GM18517 (cell line): Measurements from ENCODE around the gene PAAF1.
"Not testable (repeated sequence)": the region's sequence is repeated elsewhere in the genome, so short reads cannot be mapped to it uniquely, and the experiment has no call there.

Experiments used
- ATAC-seq: cut with Tn5 transposase; IDR thresholded peaks from one replicate; pipeline ENCODE4 v1.9.1; 2021; ENCODE audit warnings: mild to moderate bottlenecking, moderate library complexity; ENCODE audit not compliant: unreplicated experiment

Gene PAAF1

GRCh38 chr11:73880449-73880848 lies 3.6 kb downstream of the PAAF1 start:
- ATAC-seq = not testable (repeated sequence)

DNA sequence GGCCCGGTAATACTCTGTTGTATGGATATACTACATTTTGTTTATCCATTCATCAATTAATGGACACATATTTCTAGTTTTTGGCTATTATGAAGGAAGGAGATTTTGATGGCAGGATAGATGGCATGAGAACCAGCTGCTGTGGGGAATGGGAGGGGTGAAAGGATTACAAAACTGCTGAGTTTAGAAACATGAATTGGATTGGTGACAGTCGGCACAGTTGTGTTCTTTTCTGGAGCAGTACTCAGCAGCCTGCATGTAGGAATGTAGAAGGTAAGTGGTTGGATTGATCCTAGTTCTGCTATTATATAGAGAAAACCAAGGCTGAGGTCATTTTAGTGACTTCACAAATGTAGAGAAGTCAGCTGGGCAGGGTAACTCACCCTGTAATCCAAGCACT lies 7.1 kb downstream of the PAAF1 start:
- no peak for ATAC-seq

DNA sequence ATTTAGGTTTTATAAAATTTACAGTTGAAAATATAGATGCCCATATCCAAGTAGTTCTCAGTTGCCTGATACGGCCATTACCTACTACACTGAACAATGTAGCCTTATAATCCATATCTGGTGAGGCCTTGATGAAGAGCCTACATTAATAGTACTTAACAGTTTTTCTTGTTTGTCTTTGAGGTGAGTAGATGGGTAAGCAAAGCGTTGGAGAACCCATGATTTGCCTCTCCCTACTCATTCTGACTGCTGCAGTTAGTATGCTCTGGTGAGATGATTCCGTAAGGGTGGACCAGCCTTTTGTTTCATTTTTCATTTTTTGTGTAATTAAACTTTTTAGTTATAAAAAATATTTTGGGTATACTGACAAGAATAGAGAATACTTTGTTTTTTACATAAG lies 11.4 kb downstream of the PAAF1 start:
- ATAC-seq = no peak

GRCh38 chr11:73889019-73889418 lies 12.2 kb downstream of the PAAF1 start:
- ATAC-seq = no peak

GRCh38 chr11:73889536-73889935 lies 12.7 kb downstream of the PAAF1 start:
- no peak for ATAC-seq

GRCh38 chr11:73893041-73893440 lies 16.2 kb downstream of the PAAF1 start:
- ATAC-seq = no peak

- ATAC-seq = no peak
Measured at GRCh38 chr11:73894725-73895335, 18.0 kb downstream of the PAAF1 start.

DNA sequence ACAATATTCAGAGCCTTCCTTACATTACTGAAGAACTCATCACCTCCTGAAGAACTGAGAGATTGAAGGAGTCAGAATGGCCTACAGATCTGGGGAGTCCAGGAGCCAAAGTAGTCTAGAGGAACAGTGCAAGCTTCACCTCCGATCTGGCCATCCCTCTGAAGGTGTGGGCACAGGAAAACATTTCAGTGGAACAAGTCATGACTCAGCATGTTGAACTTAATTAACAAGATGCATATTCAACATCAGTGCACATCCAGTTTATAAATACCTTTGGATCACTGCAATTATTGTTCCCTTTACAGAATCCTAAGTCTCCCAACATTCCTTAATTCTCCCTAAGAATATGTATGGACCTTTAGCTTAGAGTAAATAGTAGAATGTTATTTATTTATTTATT lies 25.5 kb downstream of the PAAF1 start:
- no peak for ATAC-seq

DNA sequence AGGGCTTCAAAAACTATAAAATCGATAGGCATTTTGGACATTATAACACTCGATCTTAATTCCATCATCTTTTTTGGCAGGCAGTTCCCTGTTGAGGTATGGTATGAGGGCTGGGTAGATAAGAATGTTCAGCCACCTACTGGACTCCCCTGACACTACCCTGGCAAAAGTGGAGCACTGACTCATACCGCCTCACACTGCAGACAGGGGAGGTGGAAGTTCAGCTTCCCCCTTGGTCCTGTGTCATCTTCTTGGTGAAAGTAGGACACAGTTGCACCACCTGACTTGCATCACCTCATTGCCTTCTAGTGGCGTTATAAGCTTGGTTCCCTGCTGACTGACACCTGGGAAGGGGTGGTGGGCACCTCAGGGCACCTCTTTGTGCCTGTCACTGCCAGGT lies 30.4 kb downstream of the PAAF1 start:
- ATAC-seq = no peak

GRCh38 chr11:73912026-73912425 lies 35.2 kb downstream of the PAAF1 start:
- no peak for ATAC-seq

DNA sequence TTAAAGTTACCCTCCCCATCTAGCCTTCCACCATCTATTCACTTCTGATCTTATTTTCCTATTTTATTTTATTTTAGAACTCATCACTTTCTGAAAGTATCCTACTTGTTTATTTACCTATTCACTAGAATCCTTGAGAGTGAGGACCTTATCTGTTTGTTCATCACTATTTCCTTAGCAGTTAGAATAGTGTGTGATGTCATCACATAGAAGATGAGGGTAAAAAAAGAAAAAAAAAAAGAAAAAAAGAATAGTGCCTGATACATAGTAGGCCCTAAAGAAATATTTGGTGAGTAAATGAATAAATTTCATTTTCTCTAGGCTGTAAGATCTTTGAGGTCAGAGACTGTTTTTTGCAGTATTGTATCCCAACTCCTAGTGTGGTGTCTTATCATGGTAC lies 36.7 kb downstream of the PAAF1 start:
- ATAC-seq = no peak

GRCh38 chr11:73914284-73914683 lies 37.5 kb downstream of the PAAF1 start:
- no peak for ATAC-seq

GRCh38 chr11:73916435-73916834 lies 39.6 kb downstream of the PAAF1 start:
- no peak for ATAC-seq

DNA sequence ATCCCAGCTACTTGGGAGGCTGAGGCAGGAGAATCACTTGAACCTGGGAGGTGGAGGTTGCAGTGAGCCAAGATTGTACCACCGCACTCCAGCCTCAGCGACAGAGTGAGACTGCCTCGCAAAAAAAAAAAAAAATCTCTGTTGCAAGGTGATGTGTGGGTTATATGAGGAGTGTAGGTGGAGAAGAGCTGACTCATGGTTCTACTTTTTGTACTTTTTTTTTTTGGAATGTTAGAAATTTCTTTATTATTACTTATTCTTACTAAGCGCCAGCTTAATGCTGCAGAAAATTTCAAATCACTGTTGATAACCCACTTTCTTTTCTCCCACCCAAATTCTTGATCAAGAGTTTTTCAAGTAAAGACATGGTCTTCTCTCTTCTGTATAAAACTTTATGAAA lies 44.4 kb downstream of the PAAF1 start:
- no peak for ATAC-seq

GRCh38 chr11:73929388-73929787 lies 52.6 kb downstream of the PAAF1 start:
- ATAC-seq = no peak

- no peak for ATAC-seq
Measured at GRCh38 chr11:73931039-73931645, 54.3 kb downstream of the PAAF1 start.

GRCh38 chr11:73931951-73932350 lies 55.2 kb downstream of the PAAF1 start:
- no peak for ATAC-seq

DNA sequence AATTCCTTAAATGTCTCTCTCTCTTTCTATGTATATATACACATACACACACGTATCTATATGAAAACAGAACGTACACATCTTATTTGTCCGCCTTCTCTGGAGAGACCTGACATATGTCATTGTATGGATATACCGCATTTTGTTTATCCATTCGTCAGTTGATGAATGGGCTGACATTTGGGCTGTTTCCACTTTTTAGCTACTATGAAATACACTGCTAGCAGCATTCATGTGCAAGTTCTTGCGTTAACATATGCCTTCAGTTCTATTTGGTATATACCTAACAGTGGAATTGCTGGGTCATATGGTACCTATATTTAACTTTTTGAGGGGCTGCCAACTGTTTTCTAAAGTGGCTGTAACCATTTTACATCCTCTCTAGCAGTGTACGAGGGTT lies 56.0 kb downstream of the PAAF1 start:
- ATAC-seq = no peak

GRCh38 chr11:73936047-73936446 lies 59.2 kb downstream of the PAAF1 start:
- ATAC-seq = not testable (repeated sequence)

DNA sequence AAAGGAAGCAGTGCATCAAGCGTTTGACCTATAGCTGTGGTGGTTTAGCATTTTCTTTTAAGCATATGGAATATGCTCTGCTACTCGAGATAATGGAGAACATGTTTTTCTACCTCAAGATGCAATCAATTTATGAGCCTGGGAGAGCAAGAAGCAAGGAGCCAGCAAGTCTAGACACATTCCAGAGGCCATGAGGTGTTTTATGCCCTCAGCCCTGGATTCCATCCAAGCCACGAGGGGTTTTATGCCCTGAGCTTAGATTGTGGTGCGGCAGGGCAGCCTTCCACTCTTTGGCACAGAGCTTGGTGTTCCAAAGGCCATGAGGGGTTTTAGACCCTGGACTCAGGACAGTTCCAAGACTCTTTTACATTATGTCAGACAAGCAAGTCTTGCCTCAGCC lies 62.3 kb downstream of the PAAF1 start:
- no peak for ATAC-seq

- ATAC-seq = no peak
Measured at GRCh38 chr11:73940801-73941570, 64.2 kb downstream of the PAAF1 start.

DNA sequence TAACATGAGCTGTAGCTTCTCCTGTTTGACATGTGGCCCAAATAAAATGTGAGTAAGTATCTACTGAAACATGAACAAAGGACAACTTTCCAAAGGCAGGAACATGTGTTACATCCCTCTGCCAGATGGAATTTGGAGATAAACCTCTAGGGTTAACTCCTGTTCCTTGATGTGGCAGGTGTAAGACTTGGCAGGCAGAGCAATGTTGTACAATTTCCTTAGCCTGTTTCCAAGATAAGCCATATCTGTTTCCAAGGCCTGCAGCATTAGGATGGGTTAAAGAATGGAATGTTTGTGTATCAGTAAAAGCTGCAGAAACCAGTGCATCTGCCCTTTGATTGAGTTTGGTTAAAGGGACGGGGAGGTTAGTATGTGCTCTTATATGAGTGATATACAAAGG lies 65.2 kb downstream of the PAAF1 start:
- no peak for ATAC-seq
